Thoracic aorta (tissue), 2 donors: ENCODE data around the gene DNAJC13. TPM values are rescaled to one million over a fixed set of nuclear protein-coding genes. Genes with fewer than 3 reads are reported as not detected.
"Not testable (repeated sequence)": the region's sequence is repeated elsewhere in the genome, so short reads cannot be mapped to it uniquely, and the experiment has no call there.

Experiments used
- ATAC-seq: fragments of 150-250 bp; one replicate; pipeline ENCODE4 v1.8.0; 2017; ENCODE audit warnings: low read depth; ENCODE audit not compliant: insufficient number of reproducible peaks, low FRiP score
- DNase-seq: peaks from one replicate; pipeline ENCODE4 v3.0.0-alpha.2; 2020; ENCODE audit warnings: low spot score
- H3K27ac ChIP-seq, 2 donors: fragments of 200-600 bp; sonication (generic); 1 replicate in 1 of 2; 2 replicates in 1 of 2; pipeline ENCODE4 v1.5.1; 2016; ENCODE audit warnings: mild to moderate bottlenecking in 2 of 2, moderate library complexity in 2 of 2
- H3K27me3 ChIP-seq: fragments of 200-600 bp; sonication (generic); replicated peaks from 2 replicates; pipeline ENCODE4 v1.6.0; 2016; ENCODE audit warnings: mild to moderate bottlenecking; ENCODE audit not compliant: insufficient read depth
- H3K36me3 ChIP-seq: fragments of 200-600 bp; sonication (generic); one replicate; pipeline ENCODE4 v1.5.1; 2016
- H3K4me1 ChIP-seq, 2 donors: fragments of 200-600 bp; sonication (generic); 1 replicate in 1 of 2; 2 replicates in 1 of 2; pipeline versions ENCODE4 v1.5.1 to v1.6.0; 2016; ENCODE audit warnings: low read depth in 2 of 2, mild to moderate bottlenecking in 1 of 2; ENCODE audit not compliant: control insufficient read depth in 1 of 2
- H3K4me3 ChIP-seq: fragments of 200-600 bp; sonication (generic); 2 replicates; pipeline ENCODE4 v1.5.1; 2016; ENCODE audit warnings: mild to moderate bottlenecking
- H3K9me3 ChIP-seq: fragments of 200-600 bp; sonication (generic); 2 replicates; pipeline ENCODE4 v1.5.1; 2016
- total RNA-seq, 2 donors: library from RNA; depleted of rRNA; stranded (reverse); fragments of >200 nt; gene quantifications; one replicate each; pipeline versions ENCODE4 v1.1.0 to v1.2.3, GENCODE V29; 2016
- TF ChIP-seq, protein P1 (sequence below): fragments of 200-600 bp; sonication (generic); IDR thresholded peaks from one replicate; pipeline ENCODE4 v1.5.1; 2019; ENCODE audit warnings: antibody characterized with exemption

The DNAJC13 gene
- total RNA-seq, 2 donors from 2014 or later: 47.4 to 49.5 TPM

DNA sequence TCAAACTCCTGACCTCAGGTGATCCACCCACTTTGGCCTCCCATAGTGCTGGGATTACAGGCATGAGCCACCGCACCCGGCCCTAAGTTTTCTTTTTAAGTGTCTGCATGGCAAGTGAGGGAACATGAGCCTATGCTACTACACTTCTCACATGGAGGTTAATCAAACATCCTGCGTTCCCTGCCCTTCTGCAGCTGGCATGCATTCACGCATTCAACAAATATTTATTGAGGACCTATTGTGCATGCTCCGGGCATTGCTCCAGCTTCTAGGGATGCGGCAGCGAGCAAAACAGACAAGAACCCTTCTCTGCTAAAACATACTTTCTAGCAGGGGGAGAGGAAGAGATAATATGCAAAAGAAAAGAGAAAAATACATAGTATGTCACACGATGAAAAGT lies 137.1 kb downstream of the DNAJC13 start:
- H3K9me3 ChIP-seq: no peaks in the 10 kb centered on the region
- H3K36me3 ChIP-seq: no peaks in the 10 kb centered on the region
- ATAC-seq: no peak
- H3K27ac ChIP-seq: no peak overlapping the region
- H3K4me3 ChIP-seq: no peak overlapping the region
- TF ChIP-seq, protein P1, sequence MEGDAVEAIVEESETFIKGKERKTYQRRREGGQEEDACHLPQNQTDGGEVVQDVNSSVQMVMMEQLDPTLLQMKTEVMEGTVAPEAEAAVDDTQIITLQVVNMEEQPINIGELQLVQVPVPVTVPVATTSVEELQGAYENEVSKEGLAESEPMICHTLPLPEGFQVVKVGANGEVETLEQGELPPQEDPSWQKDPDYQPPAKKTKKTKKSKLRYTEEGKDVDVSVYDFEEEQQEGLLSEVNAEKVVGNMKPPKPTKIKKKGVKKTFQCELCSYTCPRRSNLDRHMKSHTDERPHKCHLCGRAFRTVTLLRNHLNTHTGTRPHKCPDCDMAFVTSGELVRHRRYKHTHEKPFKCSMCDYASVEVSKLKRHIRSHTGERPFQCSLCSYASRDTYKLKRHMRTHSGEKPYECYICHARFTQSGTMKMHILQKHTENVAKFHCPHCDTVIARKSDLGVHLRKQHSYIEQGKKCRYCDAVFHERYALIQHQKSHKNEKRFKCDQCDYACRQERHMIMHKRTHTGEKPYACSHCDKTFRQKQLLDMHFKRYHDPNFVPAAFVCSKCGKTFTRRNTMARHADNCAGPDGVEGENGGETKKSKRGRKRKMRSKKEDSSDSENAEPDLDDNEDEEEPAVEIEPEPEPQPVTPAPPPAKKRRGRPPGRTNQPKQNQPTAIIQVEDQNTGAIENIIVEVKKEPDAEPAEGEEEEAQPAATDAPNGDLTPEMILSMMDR: no peak
- peaks cover 18 to 19% of the 10 kb centered on the region in 2 donors for H3K4me1 ChIP-seq
- no peak for DNase-seq
- H3K27me3 ChIP-seq: no peaks in the 10 kb centered on the region

DNA sequence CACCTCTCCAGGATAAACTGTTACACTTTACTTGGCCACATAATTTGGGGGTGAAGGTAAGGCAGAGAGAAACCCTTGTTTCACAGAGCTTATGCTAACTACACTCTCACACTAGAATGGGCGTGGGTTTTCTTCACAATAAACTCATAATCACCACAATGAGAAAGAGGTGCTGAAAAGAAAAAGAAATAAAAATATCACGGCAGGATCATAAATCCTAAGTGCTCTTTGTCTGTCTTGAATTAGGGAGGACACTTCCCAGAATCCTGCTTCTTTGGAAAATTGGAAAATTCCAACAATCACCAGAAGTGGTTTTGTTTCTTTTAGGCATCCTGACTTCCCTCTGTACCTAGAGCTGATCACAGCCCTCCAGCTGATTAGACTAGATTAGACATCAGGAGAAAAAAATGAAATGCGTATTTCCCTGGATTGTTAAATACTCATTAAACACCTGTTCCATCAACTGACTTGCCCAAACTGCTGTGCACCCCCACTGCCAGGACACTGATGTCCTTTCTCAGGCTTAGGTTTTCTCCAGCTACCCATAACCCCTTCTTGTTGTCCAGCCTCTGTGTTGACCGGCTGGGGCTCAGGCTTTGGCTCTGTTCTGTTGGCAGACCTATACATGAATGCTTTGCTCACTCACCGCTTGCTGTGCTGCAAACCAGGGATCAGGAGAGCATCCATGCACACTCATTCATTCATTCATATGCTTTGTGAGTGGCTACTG lies 138.2 kb downstream of the DNAJC13 start:
- DNase-seq (no peak), ATAC-seq (no peak)
- peaks cover 9 to 11% of the 10 kb centered on the region in 2 donors for H3K4me1 ChIP-seq
- no peak overlapping the region for H3K4me3 ChIP-seq
- TF ChIP-seq, protein P1: no peak
- no peaks in the 10 kb centered on the region for H3K36me3 ChIP-seq
- no peaks in the 10 kb centered on the region for H3K27me3 ChIP-seq
- no peak overlapping the region for H3K27ac ChIP-seq
- H3K9me3 ChIP-seq: no peaks in the 10 kb centered on the region

DNA sequence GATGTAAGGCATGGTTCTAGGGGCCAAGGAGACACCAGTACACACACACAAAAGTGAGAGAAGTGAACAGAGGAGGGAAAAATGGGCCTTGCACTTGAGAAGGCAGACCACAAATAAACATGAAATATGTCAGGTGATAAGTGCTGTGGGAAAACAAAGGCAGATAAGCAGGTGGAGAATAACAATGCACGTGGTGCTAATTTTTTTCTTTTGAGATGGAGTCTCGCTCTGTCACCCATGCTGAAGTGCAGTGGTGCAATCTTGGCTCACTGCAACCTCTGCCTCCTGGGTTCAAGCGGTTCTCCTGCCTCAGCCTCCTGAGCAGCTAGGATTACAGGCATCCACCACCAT lies 138.7 kb downstream of the DNAJC13 start:
- not testable (repeated sequence) for H3K27me3 ChIP-seq, H3K27ac ChIP-seq

GRCh38 chr3:132556508-132557159 lies 139.3 kb downstream of the DNAJC13 start:
- Histone ChIP-seq H3K36me3 (no peaks in the 10 kb centered on the region), H3K9me3 (no peaks in the 10 kb centered on the region), H3K4me3 (no peak overlapping the region), H3K27me3 (no peaks in the 10 kb centered on the region), H3K27ac (no peak overlapping the region), H3K4me1 (no peaks in the 10 kb centered on the region)
- TF ChIP-seq, protein P1: no peak
- ATAC-seq: no peak
- no peak for DNase-seq

More for the DNA sequence above, 138.7 kb downstream of the DNAJC13 start:
- ATAC-seq, H3K9me3 ChIP-seq, H3K36me3 ChIP-seq, H3K4me3 ChIP-seq, H3K4me1 ChIP-seq, DNase-seq: not testable (repeated sequence)

DNA sequence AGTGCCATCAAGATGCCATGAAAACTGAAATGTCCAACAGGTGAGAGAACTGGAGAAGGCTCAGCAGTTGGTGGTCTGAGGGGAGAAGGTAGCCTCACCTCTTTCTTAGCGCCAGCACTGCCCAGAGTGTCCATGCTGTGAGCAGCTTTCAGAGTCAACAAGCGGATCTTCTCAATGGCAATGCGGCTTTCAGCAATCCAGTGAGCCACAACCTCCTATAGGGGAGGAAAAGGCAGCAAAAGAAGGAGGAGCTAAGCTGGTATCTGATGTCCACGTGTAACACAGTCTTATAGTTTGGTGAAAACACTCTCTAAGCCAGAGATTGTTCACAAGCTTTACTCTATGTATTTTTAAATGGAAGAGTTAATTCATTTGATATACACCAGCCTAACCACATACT lies 143.7 kb downstream of the DNAJC13 start:
- H3K36me3 ChIP-seq: no peaks in the 10 kb centered on the region
- H3K9me3 ChIP-seq: no peaks in the 10 kb centered on the region
- H3K4me1 ChIP-seq: peaks cover 4 to 29% of the 10 kb centered on the region in 2 donors
- ATAC-seq: no peak
- H3K27me3 ChIP-seq: no peaks in the 10 kb centered on the region
- H3K27ac ChIP-seq: no peak overlapping the region
- TF ChIP-seq, protein P1: no peak
- DNase-seq: no peak
- H3K4me3 ChIP-seq: no peak overlapping the region
